ENCODE measurements around the gene VGLL1.

Gene VGLL1, protein sequence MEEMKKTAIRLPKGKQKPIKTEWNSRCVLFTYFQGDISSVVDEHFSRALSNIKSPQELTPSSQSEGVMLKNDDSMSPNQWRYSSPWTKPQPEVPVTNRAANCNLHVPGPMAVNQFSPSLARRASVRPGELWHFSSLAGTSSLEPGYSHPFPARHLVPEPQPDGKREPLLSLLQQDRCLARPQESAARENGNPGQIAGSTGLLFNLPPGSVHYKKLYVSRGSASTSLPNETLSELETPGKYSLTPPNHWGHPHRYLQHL

GRCh38 chrX:136531951-136532350, at the start of gene VGLL1:
VGLL1 (plus strand) TSS chrX:136532215; CDS start chrX:136536021, 3,806 bp downstream.
- DNase-seq = no peak

DNA sequence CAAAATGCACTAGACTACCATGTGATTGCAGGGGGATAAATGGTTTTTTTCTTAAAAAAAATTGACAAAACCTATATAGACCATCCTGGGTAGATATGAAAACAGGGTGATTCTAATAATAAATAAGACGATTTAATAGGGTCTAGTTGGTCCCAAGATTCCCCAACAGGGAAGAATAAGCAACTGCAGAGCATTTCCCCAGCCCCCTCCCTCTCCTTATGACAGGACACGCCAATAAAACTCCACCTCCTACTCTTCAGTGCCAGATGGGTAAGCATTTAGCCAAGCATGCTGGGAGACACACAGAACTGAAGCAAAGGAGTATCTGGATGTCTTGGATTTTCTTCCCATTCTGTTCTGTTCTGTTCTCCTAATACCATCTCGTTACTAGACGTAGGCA, 44.4 kb upstream of the VGLL1 start, which contains the start of gene BRS3:
Gene BRS3, plus strand, starts transcription at position 301 of the 400 bp plus-strand sequence. CDS start 168 bp downstream, outside the sequence.
- no peak for DNase-seq

DNA sequence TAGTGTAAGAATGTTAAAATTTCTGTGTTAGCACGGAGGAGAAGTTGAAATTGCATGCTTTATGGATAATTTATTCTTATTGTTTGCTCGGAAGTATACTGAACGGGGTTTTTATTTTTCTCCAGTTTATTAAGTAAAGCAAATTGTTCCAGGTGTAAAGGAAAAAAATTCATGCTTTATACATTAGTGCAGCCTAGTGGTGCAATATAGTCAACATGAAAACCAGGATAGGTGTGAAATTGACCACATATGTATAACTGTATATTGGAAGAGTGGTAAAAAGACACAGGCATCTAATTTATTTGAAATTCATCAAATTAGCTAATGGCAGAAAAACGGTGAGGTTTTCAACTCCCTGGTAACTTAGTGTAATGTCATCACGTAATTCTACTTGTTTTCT, 43.3 kb upstream of the VGLL1 start:
- DNase-seq = no peak

- no peak for DNase-seq
Observed at GRCh38 chrX:136491832-136492231, 40.2 kb upstream of the VGLL1 start.

DNA sequence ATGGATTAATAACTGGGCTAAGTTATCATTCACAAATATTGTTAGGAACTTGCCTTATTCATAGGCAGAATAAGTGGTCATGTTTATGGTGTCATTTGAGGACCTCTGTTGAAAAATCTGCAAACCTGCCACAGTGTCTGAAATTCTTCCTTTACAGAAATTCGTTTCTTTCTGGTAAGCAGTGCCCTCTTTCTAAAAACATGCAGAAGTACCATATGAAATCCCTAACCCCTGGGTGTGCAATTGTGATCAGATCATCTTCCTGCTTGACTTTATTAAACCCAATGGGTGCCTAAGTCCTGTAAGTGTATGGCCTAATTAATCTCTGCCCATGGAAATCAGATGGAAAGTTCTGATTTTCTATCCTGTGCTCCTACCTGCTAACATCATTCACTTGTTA, 39.0 kb upstream of the VGLL1 start:
- no peak for DNase-seq

DNA sequence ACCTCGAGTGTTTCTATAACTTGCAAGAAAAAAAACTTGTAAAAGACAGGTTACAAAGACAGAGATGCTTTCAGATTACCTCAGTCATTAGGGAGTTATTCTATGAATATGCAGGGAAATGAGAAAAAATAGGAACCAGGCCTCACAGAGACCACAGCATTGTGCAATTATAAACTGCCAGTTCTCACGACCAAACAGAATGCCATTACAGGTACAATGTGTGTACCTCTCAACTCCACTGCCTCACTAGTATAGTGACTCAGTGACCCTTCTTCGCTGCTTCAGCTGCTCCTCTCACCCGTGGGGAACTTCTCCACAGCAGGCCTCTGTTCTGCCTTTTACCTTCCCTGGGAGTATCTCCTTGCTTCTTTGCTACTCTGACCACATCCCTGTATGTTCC, 37.0 kb upstream of the VGLL1 start:
- DNase-seq = no peak

DNA sequence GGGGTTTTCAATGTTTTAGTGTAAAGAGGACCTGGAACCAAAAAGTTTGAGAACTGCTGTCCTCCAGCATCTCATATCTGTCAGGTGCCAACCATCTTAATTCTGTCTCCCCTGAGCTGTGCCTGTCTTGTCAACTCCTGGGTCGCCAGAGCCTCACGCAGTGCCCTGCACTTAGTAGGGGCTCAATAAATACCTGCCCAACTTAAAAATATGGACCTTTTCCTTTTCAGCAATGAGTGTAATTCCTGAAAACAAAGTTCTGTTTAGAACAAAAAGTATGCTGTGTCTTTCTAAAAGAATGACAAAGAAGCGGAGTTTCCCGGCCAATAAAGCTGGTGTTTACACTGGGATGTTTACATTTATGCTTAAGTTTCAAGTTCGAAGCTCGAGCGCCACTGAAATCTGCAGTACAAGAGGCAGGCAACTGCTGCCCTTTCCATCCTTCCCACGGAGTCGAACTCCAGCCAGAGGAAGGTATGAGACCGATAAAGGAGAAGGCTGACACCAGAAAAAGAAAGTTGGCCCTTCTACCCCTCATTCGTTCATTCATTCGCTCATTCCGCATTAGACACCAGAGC, 35.7 kb upstream of the VGLL1 start:
- no peak for DNase-seq

- peak; percentile 64 for DNase-seq
Observed at GRCh38 chrX:136496764-136497555, 35.1 kb upstream of the VGLL1 start.

- DNase-seq = no peak
Observed at GRCh38 chrX:136497556-136498052, 34.4 kb upstream of the VGLL1 start, which contains the start of gene HTATSF1. HTATSF1 (plus strand) TSS chrX:136497592; CDS start chrX:136497685, 93 bp downstream.

GRCh38 chrX:136519069-136519468, 12.9 kb upstream of the VGLL1 start:
- DNase-seq = no peak

DNA sequence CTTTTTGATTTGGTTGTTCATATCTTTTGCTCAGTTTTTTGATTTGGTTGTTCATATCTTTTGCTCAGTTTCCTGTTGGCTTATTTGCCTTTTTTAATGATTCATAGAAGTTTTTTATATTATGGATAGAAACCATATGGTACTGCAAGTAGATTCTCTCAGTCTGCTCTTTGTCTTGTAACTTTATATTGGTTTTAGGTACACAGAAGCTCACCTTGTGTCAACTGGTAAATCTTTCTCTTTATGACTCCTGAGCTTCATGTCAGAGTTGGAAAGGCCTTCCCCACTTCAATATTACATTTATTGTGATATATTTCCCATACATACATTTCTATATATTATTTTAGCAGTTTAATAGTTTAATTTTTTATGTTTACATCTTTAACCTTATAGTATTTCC, 8.2 kb upstream of the VGLL1 start:
- DNase-seq = no peak

- DNase-seq = no peak
Observed at GRCh38 chrX:136525738-136526606, 6.0 kb upstream of the VGLL1 start.

DNA sequence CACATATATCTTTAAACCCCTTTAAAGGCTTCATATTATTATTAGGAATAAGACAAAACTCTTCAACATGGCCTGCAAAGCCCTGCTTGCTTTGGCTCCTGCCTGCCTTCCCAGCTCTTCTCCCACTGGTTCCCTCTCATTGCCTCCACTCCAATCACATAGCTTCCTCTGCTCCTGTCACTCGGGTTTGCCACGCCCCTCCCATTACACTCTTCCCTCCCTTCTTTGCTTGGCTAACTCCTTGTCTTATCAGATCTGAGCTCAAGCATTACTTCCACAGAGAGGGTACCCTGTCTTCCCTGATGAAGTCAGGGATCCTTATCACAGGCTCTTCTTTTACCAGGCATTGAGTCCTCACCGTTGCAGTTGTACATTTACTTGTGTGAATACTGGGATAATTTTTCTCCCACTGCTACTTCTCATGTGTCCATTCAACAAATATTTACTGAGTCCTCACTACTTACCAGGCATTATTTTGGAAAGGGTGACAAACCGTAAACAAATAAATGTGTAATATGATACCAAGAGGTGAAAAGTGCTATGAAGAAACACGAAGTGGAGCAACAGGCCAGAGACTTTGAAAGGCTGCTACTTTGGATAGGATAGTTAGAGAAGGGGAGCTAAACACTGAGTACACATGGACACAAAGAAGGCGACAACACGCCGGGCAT, 3.2 kb upstream of the VGLL1 start:
- DNase-seq = no peak

GRCh38 chrX:136529795-136530194, 2.2 kb upstream of the VGLL1 start:
- DNase-seq = no peak

- no peak for DNase-seq
Observed at GRCh38 chrX:136534131-136534530, 2.1 kb downstream of the VGLL1 start.

DNA sequence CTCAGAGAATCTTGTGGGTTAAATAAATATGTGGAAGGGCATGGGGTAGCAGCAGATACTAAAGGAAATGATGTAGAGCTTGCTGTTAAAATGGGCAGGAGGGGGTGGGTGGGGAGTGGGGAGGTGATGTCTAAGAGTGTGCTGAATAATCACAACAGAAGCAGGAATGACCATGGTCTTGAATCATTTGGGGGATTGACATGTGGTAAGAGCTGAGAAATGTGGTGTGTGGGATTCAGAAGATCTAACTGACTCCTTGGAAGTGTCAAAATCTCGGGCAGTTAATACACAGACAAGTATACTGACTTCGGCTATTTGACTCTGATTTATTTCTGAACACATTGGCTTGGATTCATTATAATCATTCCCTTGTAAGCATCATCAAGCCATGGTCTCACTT, 6.8 kb downstream of the VGLL1 start:
- DNase-seq = no peak

DNA sequence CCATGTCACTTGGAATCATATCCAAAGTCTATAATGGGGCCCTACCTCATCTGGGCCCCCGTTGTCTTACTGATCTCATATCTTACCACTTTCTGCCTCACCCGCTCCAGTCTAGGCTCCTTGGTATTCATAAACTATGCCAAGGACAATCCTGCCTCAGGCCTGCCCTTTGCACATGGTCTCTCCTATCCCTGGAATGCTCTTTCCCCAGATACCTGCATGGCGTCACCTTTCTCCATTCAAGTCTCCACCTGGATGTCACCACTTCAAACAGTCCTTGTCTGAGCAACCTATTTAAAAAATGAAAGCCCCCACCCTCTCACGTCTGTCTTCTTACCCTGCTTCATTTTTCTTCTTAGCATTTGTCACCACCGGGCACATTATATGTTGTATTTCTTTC, 8.2 kb downstream of the VGLL1 start:
- no peak for DNase-seq

- DNase-seq = no peak
Observed at GRCh38 chrX:136541294-136541693, 9.3 kb downstream of the VGLL1 start.

- DNase-seq = no peak
Observed at GRCh38 chrX:136542281-136542680, 10.3 kb downstream of the VGLL1 start.

DNA sequence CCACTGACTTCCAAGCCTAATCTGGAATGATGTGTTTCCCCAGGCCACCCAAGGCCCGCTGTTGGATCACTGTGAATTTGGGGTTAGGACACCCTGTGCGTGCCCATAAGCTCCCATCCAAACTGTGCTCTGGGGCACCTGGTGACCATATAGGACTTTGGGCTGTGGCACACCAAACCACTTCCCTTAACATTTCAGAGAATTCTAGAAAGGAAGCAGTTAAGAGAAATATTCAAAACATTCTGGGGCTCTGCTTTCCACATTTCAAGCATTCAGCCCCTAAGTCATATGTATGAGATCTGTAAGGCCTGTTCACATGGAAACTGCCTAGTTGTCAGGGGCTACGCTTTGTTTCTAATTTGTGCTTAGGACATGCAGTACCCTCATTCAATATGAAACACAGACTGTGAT, 14.4 kb downstream of the VGLL1 start:
- DNase-seq = no peak

DNA sequence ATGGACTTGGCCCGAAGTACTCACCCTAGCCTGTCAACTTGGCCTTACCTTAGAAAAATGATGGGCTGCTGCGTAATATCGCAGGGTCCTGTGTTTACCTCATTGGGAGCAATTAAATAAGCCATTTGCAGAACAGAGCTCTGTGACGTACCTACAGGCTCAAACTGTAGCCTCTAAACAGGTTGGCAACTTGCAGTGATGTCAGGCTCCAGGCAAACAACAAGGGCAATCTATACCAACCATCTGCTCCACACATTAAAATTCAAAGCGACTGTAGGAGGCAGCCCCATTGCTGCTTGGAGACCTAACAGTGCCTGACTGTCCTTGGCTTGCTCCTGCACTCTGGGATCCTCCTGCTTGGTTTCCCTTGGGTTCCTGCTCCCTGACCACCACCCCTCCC, 17.2 kb downstream of the VGLL1 start:
- no peak for DNase-seq

GRCh38 chrX:136551410-136551809, 19.4 kb downstream of the VGLL1 start:
- no peak for DNase-seq

Measured in GOT3 (cell line).